ENCODE results near the gene FAM168A.
A peak's percentile ranks its signal among the peaks of the same experiment; 100 is the strongest.

The FAM168A gene

DNA sequence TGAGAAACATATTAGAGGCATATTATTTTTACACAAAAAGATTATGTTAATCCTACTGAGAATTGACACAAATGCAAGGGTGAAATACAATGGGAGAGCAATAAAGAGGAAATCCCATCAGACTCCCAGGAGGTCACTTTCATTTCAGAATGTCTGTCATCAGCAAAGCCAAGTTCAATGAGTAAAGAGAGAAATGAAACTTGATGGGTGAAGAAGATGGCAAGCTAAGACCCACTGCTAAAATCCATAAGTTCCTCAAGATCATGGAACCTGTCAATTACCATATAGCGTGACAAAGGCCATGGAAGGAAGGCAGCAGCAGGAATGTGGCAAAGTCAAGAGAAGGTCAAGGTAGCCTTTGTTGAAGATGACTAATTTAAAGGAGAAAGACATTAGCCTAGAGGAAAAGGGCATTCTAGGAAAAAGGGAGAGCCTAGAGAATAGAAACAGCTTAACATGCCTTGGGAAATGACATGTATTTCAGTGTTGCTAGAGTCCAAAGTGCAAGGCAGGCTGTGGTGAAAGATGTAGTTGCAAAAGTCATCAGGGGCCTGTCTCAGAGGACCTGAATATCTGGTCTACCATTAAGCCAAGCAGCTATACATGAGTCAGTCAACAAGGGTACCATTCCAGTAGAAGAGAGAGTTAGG lies 43.1 kb downstream of the FAM168A start:
- DNase-seq, result peak; percentile 35 to 74 (median 54)

DNA sequence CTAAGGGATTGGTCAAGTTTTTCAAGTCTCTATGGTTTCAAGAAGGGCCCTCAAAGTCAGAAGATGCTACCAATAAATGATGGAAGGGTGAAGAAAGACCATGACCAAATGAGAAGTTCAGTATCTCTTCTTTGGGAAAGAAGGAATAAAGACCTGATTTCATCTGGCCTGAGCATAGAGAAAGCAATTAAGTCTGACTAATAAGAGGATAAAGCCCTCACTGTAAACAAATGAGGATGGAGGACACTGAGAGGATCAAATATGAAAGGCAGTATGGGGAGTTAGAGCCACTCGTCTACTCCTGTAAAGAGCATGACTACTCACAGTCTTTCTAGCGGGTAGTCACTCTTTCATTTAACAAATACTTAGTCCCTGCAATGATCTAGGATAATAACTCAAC lies 44.6 kb downstream of the FAM168A start:
- no peak for DNase-seq

DNA sequence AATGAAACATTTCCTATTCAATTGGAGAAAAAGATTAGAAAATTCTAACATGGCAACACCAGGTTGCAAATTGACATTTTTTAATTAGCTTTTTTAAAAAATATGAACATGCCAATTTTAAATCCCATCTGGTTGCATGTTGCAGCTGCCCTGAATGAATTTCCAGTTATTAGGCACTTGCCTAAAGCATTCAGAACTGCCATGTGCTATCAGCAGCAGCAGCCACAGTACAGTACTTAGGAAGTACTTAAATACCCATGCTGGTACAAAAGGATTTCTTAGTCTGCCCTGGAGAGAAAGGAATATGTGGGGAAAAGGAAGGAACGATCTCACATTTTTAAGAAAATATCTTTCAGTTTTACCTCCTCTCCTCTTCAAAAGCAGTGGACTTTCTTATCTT lies 46.2 kb downstream of the FAM168A start:
- DNase-seq, result no peak

DNA sequence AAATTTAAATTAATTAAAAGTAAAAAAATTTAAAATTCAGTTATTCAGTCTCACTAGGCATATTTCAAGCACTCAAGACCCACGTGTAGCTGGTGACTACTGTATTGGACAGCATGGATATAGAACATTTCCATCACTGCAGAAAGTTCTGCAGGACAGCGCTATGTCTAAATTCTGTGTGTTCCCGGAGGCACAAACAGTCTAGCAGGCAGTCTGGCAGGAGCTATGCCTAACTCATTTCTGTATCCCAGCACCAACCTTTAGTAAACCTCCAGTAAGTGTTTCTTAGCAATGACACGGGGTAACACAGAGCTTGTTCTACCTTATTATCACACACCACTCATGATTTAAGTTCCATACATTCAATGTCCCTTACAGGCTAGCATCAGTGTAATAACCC lies 48.5 kb downstream of the FAM168A start:
- DNase-seq, result no peak

DNA sequence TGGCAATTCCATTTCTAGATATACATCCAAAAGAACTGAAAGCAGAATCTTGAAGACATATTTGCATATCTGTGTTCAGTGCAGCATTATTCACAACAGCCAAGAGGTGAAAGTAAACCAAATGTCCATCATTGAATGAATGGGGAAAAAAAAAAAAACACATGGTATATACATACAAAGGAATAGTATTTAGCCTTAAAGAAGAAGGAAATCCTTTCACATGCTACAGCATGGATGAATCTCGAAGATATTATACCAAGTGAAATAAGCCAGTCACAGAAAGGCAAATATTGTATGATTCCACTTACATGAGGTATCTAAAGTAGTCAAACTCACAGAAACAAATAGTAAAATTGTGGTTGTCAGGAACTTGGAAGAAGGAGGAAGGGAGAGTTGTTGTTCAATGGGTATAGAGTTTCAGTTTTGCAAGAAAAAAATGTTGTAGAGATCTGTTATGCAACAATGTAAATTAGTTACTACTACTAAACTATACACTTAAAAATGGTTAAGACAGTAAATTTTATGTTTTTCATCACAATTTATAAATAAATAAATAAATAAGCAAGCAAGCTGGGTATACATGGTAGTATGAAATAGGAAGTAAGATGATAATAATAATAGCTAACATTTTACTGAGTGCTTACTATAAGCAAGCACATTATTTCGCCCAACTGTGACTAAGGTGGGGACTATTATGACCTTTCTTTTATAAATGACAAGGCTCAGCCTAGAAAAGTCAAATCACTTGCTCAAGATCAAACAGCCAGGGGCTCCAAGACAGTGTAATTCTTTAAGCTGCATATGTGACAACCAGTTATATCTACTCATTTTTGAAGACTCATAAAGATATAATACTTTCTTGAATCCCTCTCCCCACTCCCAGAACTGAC lies 50.0 kb downstream of the FAM168A start:
- DNase-seq, result peak in 2 of 4 experiments; percentile 38 to 46

DNA sequence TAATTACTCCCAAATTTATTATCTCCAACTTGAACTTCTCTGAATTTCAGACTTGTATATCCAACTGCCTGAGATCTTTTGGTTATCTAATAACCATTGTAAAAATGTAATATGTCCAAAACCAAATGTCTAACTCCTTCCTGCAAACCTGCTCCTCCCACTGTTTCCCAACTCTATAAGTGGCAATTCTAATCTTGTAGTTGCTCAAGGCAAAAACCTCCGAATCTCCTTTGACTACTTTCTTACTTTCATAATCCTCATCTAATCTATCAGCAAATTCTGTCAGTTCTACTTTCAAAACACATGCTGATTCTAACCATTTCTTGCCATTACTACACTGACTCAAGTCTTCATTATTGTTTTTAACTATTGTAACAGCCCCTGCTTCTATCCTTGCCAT lies 55.7 kb downstream of the FAM168A start:
- DNase-seq, result peak in 3 of 4 experiments; percentile 13 to 43 (median 30)

DNA sequence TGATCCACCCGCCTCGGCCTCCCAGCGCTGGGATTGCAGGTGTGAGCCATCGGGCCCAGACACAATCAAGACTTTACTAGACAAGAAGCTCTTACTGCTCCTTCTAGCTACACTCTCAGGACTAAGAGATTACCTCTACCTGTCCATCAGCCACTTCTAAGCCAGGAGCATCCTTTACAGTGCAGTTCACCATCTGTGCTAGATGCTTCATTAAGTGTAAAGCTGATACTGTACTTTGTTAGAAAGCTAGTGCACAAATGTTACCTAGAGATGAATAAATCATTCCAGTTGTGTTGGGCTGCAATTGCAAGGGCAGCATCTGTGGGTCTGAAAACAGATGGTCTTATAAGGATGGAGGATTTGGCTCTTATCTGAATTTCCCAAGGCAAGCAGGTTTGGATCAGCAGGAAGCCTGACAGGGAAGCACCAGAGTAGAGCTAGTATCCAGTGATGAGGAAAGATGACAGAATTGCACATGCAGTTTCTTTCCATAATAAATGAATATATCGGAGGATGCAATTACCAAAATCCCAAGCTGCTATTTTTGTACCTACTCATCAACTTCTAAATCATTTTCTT lies 58.3 kb downstream of the FAM168A start:
- DNase-seq, result no peak

DNA sequence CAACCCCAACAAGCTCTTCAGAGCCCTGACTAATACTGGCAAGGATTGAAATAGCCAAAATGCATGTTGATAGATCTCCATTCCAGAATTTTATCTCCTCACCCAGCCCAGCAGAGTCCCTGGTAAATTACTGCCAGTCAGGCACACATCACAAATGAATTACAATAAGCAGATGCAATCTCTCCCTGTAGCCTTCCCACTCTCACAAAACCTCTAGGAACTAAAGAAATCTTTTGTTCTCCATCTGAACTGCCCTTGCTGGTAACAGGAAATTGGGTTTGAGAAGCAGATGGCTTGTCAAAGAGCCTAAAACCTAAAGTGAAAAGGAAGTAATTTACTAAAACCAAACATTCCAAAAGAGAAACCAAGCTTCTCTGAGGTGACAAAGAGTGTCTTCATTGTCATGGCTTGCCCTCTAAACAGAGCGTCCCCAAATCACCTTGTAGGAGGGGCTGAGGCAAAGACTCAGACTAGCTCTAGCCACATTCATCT lies 59.5 kb downstream of the FAM168A start:
- peak; percentile 13 to 54 (median 35) for DNase-seq

DNA sequence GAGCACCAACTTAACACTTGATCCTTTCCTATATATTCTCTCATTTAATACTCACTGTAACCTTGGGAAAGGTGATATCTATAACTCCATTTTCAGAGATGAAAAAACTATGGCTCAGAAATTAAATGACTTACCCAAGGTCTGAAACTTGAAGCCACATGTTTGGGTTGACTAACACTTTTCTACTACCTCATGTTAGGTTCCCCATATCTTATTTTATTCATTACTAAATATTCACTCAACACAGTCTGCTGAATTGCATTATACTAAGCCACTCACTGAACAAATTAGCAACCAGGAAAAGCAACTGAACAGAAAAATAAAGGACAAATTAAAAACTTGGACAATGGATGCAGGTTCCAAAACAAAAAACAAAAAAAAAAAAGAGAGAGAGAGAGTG lies 59.9 kb downstream of the FAM168A start:
- peak in 3 of 4 experiments; percentile 6 to 44 (median 34) for DNase-seq

DNA sequence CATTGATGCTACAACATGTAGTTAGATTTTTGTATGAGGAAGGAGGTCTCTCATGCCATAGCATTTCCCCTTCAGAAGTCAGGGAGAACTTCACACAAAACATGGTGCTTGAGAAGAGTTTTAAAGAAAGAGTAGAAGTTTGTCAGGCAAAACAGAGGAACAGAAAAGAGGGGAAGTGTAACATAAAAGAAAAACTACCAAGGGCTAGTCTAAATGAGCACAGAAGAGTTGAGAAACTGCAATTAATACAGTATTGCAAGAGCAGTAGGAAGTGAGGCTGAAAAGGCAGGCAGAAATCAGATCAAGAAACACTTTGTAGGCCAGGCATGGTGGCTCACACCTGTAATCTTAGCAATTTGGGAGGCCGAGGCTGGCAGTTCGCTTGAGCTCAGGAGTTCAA lies 61.0 kb downstream of the FAM168A start:
- peak in 3 of 4 experiments; percentile 5 to 22 (median 17) for DNase-seq

DNA sequence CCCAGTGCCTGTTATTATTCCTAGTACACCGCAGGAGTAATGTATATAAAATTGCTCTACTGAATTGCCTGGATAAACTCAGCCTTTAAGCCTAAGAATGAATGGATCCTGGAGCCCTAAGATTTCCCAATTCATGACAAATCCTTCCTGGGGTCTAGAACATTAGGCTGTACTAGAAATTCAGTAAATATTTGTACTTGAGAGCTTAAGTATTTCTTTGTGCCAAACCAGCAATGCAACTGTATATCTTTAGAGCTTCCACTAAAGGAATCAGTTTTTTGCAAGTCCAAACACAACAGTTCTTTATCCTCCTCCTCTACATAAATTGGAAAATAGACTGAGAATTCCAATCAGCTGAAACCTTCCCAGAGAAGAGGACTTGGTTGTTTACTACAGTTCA lies 65.6 kb downstream of the FAM168A start:
- no peak for DNase-seq

DNA sequence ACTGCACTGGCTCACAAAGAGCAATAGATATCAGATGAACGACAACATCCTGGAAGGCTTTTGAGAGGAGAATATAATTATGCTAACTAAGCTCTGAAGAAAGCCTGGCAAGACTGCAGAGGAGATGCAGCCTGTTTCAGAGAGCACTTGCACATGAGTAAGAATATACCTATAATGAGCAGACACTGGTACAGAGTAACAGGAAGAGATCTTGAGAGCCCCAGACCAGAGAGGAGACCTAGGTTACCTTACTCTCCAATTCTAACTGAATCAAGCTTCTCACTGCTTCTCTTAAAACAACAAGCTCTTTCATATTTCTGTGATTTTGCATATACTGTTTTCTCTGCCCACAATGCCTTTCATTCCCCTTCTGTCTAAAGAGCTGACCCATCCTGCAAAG lies 66.5 kb downstream of the FAM168A start:
- no peak for DNase-seq

DNA sequence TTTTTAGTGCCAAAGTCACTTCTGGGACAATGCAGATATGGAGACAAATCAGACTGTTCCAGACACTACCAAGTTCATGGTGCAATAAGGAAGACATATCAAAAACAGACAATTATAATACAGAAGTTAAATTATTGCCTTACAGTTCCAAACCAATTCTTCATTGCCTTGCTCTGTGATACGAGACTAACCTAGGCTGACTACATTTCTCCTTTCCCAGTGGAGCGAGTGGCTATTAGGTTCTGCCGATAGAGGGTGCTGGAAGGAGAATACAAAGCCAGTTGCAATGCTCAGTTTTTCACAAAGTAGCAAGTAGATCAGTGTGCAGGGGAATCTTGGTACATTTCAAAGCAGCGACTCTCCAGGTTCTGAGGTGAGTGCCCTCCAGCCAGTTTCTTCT lies 67.8 kb downstream of the FAM168A start:
- peak; percentile 17 to 48 (median 26) for DNase-seq

DNA sequence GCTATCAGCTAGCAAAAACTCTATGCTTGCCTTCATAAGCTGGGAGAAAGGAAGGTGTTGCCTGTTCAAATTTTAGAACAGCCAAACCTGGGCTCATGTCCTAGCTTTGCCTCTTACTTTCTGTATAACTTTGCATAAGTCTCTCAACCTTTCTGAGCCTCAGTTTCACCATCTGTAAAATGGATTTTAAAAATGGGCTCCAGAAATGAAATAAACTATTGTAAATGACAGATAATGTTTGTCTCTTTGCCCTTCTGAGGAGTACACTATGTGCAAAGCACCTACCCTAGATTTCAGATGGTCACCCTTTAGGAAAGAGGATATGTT lies 68.7 kb downstream of the FAM168A start:
- no peak for DNase-seq

DNA sequence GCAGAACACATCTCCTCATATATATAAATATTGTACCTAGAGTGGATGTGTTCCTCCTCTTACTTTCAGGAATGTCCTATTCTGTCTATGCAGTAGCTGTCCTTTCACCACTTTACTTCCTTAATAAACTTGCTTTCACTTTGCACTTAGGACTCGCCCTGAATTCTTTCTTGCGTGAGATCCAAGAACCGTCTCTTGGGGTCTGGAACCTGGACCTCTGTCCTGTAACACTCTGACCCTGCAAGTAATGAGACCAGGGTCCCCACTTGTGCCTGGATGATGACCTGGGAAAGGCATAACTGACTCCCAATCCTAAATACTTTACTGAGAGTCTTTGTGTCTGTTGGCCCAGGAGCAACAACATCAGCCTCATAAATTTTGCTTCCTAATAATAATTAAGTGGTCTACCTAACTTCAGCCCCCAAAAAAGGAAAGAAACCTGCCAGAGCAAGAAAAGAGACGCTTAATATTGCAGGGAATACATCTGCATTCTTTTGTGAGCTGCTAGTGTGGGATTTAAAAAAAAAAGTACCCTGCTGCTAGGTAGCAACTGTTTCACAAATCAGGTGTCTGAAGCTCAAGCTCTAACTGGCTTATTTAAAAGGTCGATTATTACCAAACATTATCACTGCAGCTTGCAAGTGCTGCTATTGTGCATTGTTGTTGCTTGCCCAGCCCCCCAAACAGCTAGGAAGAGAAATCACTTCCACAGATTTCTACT lies 69.3 kb downstream of the FAM168A start:
- DNase-seq, result peak; percentile 18 to 69 (median 45)

DNA sequence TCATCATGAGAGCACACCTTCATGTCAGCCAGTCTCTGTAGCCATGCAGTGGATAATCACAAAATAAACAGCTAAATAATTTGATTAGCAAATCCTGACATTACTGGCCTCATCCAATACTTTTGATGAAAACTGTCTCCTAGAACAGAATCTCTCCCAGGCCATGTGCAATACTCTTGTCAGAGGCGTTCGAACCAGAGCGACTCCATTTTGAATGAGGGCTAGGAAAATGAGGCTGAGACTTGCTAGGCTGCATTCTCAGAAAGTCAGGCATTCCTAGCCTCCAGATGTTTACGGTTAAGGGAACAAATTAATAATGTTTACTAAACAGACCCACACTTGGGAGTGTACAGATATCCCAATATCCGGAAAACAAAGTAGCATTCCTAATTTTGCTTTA lies 69.9 kb downstream of the FAM168A start:
- DNase-seq, result no peak

DNA sequence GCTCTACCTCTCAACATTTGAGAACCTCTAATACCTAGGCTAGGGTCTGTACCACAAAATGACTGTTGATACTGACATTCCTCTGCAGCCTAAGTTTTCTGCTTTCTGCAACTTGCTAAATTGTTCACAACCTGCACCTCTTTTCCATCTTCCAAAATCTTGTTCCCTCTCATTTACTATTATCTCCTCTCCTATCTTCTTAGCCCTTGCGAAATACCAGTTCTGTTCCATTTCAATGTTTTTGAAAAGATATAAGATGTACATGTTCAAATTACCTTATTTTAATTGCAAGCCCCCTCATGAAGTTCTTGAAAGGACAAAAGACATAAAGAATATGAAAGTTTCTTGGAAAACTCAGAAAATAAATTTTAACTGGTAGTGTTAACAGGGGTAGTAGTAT lies 72.3 kb downstream of the FAM168A start:
- no peak for DNase-seq

DNA sequence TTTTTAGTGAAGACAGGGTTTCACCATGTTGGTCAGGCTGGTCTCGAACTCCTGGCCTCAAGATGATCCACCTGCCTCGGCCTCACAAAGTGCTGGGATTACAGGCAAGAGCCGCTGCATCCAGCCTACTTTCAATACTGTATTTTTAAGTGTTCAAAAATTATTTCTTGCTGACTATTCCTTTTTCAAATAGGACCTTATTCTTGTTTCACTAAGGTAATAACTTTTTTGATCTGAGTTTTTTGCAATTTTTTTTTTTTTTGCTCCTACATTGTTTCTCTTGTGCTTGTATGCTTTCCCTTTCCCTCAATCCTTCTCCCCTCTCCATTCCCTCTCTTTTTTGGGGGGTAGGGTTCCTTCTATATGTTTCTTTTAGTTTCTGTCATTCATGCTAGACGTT lies 73.1 kb downstream of the FAM168A start:
- DNase-seq, result no peak

DNA sequence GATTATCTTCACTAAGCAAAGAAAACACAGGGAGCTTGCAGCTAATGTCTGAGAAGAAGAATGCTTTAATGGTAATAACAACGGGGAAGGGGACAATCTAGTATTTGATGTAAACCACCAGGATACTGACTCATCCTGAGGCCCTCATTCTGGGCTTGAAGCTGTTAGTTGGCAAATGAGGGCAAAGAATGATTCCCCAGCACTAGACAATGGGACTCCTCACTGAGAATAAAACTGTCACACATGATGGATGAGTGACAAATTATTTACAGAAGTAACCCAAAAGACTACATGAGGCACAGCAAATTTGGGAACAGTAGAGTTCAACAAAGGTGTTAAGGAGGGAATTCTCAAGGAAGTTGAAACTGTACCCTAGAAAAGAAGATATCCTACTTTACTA lies 76.3 kb downstream of the FAM168A start:
- DNase-seq, result no peak

DNA sequence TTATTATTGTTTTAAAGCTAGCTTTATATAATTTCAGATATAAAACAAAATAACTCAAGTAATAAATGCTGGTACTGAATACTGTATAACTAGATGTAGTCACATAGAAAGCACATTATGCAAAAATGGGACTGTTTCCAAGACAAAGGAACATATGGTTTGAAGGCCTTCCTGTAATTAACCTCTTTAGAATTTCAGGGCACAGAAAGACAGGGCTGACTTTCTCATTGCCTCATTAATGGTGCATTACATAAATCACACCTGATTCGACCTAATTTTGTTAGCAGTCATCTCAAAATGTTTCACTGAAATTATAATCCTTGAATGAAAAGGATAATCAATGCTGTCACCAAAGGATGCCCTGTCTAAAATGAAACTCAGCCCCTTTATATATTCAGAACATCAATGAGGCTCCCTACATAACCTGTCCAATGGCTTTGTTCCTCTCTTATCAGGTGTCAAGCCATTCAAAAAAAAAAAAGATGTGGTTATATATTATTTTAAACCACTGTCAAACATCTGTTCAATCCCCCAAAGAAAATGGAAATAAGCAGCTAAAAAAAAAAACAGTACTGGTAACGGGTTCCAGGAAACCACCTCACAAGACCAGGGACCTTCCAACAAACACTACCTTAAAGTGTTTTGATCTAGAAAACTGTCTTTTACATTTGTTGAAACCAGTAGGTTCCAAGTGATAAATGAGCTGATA lies 77.4 kb downstream of the FAM168A start:
- DNase-seq, result no peak

DNA sequence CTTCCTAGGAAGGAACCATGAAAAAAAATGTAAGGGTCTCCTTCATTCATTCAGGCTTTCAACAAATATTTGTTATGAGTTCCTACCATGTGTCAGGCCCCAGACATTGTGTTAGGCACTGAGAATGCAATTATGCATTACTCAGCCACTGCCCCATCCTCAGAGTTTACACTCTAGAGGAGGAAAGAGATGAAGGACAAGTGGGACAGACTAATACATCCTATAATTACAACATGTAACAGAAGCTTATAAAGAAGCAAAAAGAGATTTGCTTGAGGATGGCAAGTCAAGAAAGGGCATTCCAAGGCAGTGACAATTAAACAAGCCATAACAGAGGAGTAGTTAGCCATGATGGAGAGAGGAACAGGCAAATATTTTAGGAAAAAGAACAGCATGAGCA lies 78.6 kb downstream of the FAM168A start:
- no peak for DNase-seq

DNA sequence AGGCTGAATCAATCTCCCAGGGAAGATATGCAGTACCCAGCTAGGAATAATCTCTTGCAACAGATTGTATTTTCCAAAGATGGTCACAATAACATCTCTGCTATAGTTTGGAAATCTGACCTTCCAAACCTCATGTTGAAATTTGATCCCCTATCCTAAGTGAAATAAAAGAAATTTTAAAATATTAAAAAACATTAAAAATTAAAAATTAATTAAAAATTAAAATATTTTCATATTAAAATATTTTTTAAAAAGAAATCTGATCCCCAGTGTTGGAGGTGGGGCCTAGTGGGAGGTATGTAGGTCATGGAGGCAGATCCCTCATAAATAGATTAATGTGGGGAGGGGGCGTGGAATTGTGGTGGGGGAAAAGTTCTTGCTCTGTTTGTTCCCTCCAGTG lies 79.7 kb downstream of the FAM168A start:
- no peak for DNase-seq

Measured in suppressor macrophage (primary cell).